ENCODE results near the gene MARCHF6. TPM values are rescaled to one million over a fixed set of nuclear protein-coding genes. Genes with fewer than 3 reads are reported as not detected.
A peak's percentile ranks its signal among the peaks of the same experiment; 100 is the strongest.
"Not testable (repeated sequence)": the region's sequence is repeated elsewhere in the genome, so short reads cannot be mapped to it uniquely, and the experiment has no call there.

MARCHF6 gene
- total RNA-seq, 1 donor from 2014 or later, result 44.0 TPM

- no peak for DNase-seq (ENCODE audit: low read depth)
Observed at GRCh38 chr5:10323588-10324488, 29.7 kb upstream of the MARCHF6 start.

GRCh38 chr5:10324518-10325370 lies 28.8 kb upstream of the MARCHF6 start:
- no peak for DNase-seq (ENCODE audit: low read depth)

DNA sequence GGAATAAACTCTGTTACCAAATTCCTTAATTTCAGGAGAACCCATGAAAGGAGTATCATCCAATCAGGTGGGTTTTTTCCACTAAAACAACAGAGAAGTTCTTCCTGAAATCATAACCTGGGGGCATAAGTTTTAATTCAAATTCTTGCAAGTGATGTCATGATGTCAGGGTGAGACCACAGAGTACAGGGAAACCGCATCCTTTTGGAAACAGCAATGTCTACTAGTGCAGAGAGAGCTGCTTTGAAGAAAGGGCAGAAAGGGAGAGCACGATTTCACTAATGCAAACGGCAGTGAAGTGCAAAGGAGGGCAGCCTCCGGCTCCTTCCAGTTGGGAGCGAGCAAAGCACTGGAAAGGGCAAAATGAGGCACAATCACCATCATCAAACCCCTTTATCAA lies 25.2 kb upstream of the MARCHF6 start:
- no peak for DNase-seq (ENCODE audit: low read depth)

DNA sequence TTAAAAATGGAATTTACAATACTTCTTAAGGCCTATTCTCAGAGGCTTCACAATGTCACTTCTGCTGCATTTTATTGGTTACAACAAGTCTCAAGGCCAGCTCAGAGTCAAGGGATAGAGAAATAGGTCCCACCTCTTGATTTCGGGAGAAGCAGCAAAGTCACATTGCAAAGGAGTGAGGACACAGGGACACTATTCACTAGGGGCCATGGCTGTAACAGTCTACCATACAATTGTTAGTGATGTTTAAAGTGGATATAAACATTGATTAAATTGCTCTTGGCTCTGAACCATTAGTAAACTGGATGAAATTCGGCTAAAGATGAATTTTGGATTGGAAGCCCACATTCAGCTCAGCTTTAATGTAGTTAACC lies 24.1 kb upstream of the MARCHF6 start:
- DNase-seq (ENCODE audit: low read depth), result no peak

DNA sequence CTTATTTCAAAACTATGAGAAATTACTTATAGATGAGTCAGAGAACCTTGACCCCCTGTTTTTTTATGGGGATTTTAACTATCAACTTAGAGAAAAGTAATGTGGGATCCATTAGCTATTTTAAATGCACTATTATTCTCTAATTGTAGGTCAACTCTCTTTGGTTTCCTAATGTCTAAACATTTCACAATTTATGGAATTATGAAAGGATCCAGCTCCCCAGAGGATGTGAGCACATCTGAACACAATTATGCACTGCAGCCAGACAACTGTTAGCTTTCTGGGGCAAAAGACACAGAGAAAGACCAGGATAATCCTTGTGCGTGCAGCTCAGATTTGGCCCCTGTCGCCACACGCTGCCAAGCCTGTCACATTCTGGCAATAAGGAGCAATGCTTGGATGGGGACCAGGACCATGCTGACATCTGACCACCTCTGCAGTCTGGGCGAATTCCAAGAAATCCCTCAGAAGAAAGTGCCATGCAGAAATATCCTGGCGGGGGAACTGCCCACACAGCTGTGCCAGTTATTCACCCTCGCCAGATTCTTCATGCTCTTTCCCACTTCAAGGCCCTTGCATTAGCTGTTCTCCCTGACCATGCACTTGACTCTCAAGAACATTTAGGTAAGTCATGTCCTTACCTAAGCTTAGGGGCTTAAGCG lies 23.5 kb upstream of the MARCHF6 start:
- DNase-seq (ENCODE audit: low read depth), result peak; percentile 83

GRCh38 chr5:10330511-10331230 lies 22.8 kb upstream of the MARCHF6 start:
- DNase-seq (ENCODE audit: low read depth), result no peak

DNA sequence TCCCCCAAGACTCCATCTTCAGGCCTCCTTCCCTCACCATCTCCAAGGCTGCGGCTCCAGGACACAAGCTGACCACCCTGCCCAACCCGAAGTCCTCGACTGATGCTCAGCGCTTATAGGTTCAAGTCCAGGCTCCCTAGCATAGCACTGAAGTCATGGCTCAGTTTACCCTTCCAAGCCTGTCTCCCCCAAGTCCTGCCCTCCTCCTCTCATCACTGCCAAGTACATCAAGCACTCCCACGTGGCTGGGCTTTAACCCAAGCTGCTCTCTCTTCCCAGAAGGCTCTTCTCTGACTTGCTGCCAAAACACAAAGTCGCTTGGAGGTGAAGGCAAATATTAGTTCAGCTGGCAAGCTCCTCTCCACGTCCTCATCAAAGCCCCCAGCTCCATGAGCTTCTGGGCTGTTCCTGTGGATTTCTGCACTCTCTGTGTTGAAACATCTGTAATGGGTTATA lies 22.1 kb upstream of the MARCHF6 start:
- peak; percentile 25 for DNase-seq (ENCODE audit: low read depth)

DNA sequence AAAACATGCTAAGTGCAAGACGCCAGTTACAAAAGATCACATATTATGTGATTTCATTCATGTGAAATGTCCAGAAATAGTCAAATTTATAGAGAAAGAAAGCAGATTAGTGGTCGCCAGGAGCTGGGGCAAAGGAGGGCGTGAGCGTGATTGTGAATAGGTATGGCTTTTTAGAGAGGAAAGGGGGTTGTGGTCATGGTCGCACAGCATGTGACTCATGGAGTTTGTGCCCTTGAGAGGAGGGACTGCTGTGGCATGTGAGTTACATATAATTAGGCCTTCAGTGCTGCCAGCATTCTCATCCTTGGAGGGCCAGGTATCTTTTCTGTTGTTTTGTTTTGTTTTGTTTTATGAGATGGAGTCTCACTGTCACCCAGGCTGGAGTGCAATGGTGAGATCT lies 21.2 kb upstream of the MARCHF6 start:
- no peak for DNase-seq (ENCODE audit: low read depth)

DNA sequence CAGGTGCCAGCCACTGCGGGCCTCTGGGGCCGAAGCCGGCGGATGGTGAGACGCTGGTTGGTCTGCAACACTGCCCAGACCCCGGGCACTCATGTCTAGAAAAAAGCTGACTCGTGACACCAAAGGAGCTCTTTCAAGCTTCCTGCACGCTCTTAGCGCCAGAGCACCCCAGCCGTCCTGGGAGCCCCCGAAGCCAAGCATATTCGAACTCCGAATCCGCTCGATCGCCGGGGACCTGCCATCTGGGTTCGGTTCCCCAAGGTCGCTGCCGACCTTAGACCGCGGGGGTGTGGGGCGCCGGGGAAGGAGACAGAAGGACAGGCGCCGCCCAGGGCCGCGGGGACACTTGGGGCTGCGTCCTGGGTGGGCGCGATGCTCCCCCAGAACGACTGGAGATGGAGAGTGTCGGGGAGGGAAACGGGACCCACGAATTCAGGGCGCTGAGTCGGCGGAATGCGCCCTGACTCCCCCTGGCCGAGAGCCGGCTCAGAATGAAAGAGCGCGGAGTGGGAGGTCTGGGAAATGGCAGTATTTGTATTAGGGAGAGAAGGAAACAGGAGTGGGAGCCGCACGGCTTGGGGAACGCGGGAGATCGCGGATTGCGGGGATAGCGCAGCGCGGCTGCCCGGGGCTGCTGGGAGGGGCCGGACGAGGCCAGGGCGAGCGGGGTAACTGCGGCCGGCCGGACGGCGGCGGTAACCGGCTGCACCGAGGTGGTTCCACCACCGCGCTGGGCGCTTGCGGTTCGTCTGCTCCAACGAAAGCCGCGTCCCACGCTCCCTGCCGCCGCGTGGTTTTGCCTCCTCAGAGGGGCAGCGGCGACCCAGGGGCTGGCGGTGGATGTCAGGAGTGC lies 20.1 kb upstream of the MARCHF6 start:
- peak; percentile 43 for DNase-seq (ENCODE audit: low read depth)

GRCh38 chr5:10334831-10335230 lies 18.7 kb upstream of the MARCHF6 start:
- DNase-seq (ENCODE audit: low read depth), result no peak

DNA sequence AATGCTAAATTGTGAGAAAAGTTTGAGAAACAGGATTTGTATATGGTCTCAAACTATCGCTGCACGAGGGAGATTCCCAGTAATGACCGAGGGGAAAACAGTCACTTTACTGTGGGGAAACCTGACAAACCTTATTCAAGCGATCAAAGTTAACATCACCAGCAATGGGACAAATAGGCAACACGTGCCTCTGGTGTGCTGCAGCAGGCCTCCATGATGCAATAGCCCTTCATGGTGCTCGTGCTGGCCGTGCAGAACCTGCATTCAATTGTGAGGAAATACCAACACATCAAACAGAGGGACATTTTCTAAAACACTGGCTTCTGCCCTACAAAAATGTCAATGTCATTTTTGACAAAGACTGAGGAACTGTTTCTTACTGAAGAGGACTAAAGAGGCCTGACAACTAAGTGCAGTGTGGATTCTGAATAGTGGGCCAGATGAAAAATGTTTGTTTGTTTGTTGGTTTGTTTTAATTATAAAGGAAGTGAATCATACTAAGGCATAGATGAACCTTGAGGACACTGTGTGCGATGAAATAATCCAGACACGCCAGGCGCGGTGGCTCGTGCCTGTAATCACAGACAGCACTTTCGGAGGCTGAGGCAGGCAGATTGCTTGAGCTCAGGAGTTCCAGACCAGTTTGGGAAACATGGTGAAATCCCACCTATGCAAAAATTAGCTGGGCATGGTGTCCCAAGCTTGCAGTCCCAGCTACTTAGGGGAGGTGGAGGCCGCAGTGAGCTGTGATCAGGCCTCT lies 17.6 kb upstream of the MARCHF6 start:
- no peak for DNase-seq (ENCODE audit: low read depth)

DNA sequence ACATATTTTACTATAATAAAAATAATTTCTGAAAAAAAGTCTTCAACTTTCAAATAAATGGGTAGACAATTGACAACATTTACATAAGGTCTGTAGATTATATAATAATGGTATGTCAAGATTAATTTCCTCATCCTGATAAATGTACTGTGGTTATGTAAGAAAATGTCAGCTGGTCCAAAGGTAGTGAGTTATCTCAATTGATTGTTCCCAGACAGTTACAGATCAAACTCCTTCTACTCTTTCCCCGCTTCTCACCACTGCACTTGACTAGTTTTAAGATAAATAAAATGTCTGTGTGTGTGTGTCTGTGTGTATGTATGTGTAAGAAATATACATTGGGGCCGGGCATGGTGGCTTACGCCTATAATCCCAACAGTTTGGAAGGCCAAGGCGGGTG lies 16.4 kb upstream of the MARCHF6 start:
- no peak for DNase-seq (ENCODE audit: low read depth)

DNA sequence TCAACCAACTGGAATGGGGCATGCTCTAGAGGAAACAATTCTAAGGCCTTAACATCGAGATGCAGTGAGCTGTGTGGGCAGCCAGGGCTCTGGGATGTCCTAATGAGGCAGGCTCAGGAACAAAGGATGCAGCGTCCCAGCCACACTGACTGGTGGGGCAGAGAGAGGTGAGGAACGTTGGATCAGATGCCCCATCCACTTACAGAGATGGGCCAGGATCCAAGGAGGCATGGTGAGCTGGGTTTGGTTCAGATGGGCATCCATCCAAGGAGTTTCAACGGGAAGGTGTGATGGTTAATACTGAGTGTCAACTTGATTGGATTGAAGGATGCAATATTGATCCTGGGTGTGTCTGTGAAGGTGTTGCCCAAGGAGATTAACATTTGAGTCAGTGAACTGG lies 15.5 kb upstream of the MARCHF6 start:
- DNase-seq (ENCODE audit: low read depth), result no peak

- no peak for DNase-seq (ENCODE audit: low read depth)
Observed at GRCh38 chr5:10338686-10339057, 14.8 kb upstream of the MARCHF6 start.

DNA sequence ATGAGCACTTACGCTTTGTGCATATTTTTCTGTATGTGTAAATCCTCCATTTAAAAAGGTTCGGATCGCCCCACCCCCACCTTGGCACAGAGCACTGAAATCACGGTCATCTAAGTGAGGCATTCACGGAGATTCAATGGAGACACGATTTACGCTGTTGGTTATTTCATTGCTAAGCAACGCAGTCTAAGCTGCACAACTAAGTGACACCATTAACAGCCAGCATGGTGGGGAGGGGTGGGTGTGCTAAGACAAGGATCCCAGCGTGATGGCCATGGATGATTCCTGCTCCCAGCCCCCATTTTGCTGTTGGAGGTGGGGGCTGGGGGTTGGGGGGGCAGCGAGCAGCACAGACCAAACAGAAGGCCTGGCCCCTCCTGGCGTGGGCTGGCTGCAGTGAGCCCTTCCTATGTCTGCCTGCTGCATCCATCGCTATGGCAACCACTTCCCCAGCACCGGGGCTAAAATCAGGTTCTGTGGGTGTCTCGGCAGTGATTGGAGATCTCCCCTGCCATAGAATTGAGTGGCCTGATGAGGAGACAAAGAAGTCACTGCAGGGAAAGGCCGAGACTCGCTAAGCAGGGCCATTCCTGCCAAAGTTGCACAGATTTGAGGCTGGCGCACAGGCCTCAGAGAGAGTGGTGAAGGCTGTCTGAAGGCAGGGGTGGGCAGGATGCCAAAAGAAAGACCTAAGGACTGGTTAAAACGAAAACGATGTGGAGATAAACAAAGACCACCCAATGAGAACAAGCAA lies 14.3 kb upstream of the MARCHF6 start:
- DNase-seq (ENCODE audit: low read depth), result no peak

GRCh38 chr5:10339958-10340357 lies 13.5 kb upstream of the MARCHF6 start:
- no peak for DNase-seq (ENCODE audit: low read depth)

- DNase-seq (ENCODE audit: low read depth), result no peak
Observed at GRCh38 chr5:10343486-10343885, 10.0 kb upstream of the MARCHF6 start.

GRCh38 chr5:10344461-10345106 lies 8.9 kb upstream of the MARCHF6 start:
- not testable (repeated sequence) for DNase-seq (ENCODE audit: low read depth)
